ES-I3 (cell line): ENCODE measurements around the gene ZFAND3.

ENCODE experiments used
- H3K36me3 ChIP-seq: 2 replicates; pipeline ENCODE4 v1.6.1; 2013; ENCODE audit warnings: mild to moderate bottlenecking, low read length, control low read depth, moderate library complexity; ENCODE audit not compliant: insufficient read depth
- H3K4me1 ChIP-seq: 2 replicates; pipeline ENCODE4 v1.6.1; 2013; ENCODE audit warnings: mild to moderate bottlenecking, control low read depth, low read length; ENCODE audit not compliant: insufficient read depth
- H3K9ac ChIP-seq: 2 replicates; pipeline ENCODE4 v1.6.1; 2013; ENCODE audit warnings: low read depth, mild to moderate bottlenecking, low read length, moderate library complexity
- H3K9me3 ChIP-seq: 2 replicates; pipeline ENCODE4 v1.6.1; 2013; ENCODE audit warnings: mild to moderate bottlenecking, low read length, moderate library complexity; ENCODE audit not compliant: control insufficient read depth, insufficient read depth

Gene ZFAND3

GRCh38 chr6:37830225-37830624, 10.7 kb downstream of the ZFAND3 start:
- Histone ChIP-seq H3K36me3 (no peaks in the 10 kb centered on the region; the same call in none of the 2 replicates), H3K9ac (no peak overlapping the region), H3K9me3 (no peaks in the 10 kb centered on the region), H3K4me1 (no peaks in the 10 kb centered on the region)

- Histone ChIP-seq H3K9me3 (no peaks in the 10 kb centered on the region), H3K9ac (no peak overlapping the region), H3K36me3 (no peaks in the 10 kb centered on the region; the same call in none of the 2 replicates), H3K4me1 (no peaks in the 10 kb centered on the region)
Observed at GRCh38 chr6:37831457-37831856, 11.9 kb downstream of the ZFAND3 start.

GRCh38 chr6:37835923-37836322, 16.4 kb downstream of the ZFAND3 start:
- Histone ChIP-seq H3K9ac (no peak overlapping the region), H3K9me3 (no peaks in the 10 kb centered on the region), H3K4me1 (no peaks in the 10 kb centered on the region), H3K36me3 (no peaks in the 10 kb centered on the region; the same call in 1 of the 2 replicates)

GRCh38 chr6:37838219-37838921, 18.8 kb downstream of the ZFAND3 start:
- no peaks in the 10 kb centered on the region for H3K9me3 ChIP-seq
- H3K4me1 ChIP-seq, result no peaks in the 10 kb centered on the region
- H3K36me3 ChIP-seq, result no peaks in the 10 kb centered on the region; the same call in 1 of the 2 replicates
- H3K9ac ChIP-seq, result no peak overlapping the region

DNA sequence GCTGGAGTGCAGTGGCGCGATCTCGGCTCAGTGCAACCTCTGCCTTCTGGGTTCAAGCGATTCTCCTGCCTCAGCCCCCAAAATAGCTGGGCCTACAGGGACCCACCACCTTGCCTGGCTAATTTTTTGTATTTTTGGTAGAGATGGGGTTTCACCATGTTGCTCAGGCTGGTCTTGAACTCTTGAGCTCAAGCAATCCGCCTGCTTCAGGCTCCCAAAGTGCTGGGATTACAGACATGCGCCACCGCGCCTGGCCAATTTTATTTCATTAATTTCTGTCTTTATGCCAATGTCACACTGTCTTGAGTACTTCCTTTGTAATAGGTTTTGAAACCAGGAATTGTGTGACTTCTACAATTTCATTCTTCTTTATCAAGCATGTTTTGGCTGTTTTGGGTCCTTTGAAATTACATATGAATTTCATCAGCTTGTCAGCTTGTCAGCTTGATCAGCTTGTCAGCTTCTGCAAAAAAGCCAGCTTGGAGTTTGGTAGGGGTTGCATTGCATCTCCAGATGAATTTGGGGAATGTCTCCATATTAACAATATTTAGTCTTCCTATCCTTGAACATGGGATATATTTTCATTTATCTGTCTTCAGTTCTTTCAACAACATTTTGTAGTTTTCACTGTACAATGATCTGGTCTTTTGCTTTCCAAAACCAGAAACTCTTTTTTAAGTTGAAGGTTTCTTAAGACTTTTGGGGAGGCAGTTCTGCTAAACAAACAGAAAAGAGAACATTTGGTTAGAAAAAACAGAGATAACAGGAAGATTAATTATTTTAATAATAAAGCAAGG, 20.8 kb downstream of the ZFAND3 start:
- no peaks in the 10 kb centered on the region for H3K4me1 ChIP-seq
- no peak overlapping the region for H3K9ac ChIP-seq
- no peaks in the 10 kb centered on the region for H3K36me3 ChIP-seq
- no peaks in the 10 kb centered on the region for H3K9me3 ChIP-seq

GRCh38 chr6:37840940-37841300, 21.4 kb downstream of the ZFAND3 start:
- no peaks in the 10 kb centered on the region for H3K9me3 ChIP-seq
- H3K9ac ChIP-seq, result no peak overlapping the region
- H3K36me3 ChIP-seq, result no peaks in the 10 kb centered on the region
- H3K4me1 ChIP-seq, result no peaks in the 10 kb centered on the region

DNA sequence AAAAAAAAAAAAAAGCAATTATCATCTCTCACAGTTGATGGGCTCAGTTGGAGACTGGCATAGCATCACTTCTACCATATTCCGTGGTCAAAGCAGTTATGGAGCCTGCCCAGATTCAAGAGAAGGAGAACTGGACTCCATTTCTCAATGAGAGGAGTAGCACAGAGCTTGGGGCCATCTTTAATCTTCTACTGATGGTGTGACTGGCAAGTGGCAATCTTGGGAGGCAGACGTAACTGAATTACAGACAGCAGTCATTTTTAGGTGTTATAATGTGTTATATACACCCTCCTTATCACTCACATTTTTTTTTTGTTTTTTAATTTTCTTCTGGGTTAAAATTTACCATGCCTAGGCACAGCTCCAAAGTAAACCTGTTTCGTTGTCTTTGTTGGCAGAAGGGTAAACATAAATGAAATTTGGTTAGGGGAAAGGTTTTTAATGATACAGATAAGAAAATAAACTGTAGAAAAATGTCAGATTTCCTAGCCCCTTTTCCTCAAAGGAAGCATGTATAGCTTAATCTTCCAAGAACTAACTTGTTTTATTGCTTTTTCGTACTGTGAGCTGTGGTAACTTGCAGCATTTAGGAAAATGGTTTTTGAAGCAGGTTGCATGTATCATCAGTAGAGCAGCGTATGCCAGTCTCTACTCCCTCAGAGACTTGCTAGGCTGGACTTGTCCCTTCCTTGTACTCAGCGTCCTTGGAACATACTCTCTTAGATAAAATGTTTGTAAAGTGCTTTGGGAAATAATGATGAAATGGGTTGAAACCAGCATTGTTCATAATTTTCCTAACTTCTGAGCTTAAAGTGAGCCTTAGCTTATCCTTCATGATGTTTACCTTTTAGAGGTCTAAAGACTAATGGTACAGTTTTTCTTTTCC, 25.7 kb downstream of the ZFAND3 start:
- Histone ChIP-seq H3K9ac (no peak overlapping the region), H3K9me3 (no peaks in the 10 kb centered on the region), H3K4me1 (0 out of 2 replicates have a peak, but pooled peaks cover under 1% of the 10 kb centered on the region), H3K36me3 (no peaks in the 10 kb centered on the region)

DNA sequence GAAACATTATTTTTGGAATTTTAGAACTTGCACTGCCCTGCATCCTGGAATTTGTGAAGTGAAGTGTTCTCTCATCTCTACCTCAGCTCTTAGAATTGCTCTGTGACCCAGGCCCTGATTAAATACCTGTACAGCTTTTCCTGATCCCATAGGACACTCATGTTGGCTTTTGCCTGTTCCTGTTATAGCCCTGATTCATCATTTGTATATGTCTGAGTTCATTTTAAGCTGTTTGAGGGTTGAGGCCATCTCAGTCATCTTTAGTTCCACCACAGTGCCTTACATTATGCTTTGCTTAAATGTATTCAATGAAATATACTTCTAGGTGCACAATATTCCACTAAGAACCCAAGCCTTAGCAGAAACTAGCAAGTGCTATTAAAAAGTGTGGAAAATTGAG, 26.4 kb downstream of the ZFAND3 start:
- H3K36me3 ChIP-seq, result no peaks in the 10 kb centered on the region
- H3K9ac ChIP-seq, result no peak overlapping the region
- H3K9me3 ChIP-seq, result no peaks in the 10 kb centered on the region
- peaks cover 5% of the 10 kb centered on the region; the same call in 1 of the 2 replicates for H3K4me1 ChIP-seq

DNA sequence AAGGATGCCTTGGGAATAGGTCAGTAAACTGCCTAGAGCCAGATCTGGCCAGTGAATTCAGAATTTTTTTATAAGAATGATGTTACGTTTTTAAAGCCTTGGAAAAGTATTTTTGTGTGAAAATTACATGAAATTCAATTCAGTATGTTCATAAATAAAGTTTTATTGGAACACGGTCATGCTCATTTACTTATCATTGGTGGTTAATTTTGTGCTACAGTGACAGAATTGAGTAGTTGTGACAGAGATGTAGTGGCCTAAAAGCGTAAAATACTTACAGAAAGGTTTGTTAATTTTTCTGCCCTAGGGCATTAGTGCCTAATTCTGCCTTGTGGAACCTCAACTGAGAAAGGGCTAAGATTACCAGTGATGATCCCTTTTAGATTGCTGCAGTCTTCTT, 28.2 kb downstream of the ZFAND3 start:
- peaks cover 5% of the 10 kb centered on the region; the same call in 1 of the 2 replicates for H3K4me1 ChIP-seq
- no peaks in the 10 kb centered on the region for H3K36me3 ChIP-seq
- no peak overlapping the region for H3K9ac ChIP-seq
- H3K9me3 ChIP-seq, result no peaks in the 10 kb centered on the region

DNA sequence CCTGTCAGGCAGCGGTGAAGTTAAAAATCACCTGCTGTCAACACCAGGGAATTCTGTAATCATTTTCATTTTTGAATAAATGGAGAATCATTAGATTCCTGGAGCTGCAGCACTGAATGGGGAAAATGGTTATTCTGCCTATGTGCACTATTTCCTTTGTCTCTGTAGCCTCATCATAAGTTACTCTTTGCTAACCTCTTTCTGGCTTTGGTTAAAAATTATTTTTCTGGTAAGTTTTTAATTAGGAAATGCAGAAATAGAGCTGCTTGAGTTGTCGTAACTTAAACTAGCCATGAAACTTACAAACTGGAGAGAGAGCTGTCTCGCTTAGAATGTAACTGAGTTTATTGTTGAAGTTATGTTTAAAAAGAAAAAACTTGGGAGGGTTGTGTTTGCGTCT, 28.8 kb downstream of the ZFAND3 start:
- H3K9ac ChIP-seq, result no peak overlapping the region
- H3K36me3 ChIP-seq, result no peaks in the 10 kb centered on the region
- H3K4me1 ChIP-seq, result peaks cover 5% of the 10 kb centered on the region; the same call in 1 of the 2 replicates
- no peaks in the 10 kb centered on the region for H3K9me3 ChIP-seq

GRCh38 chr6:37850260-37850659, 30.7 kb downstream of the ZFAND3 start:
- Histone ChIP-seq H3K9me3 (no peaks in the 10 kb centered on the region), H3K36me3 (no peaks in the 10 kb centered on the region), H3K9ac (no peak overlapping the region), H3K4me1 (peaks cover 5% of the 10 kb centered on the region; the same call in 1 of the 2 replicates)

GRCh38 chr6:37850728-37851285, 31.3 kb downstream of the ZFAND3 start:
- H3K9ac ChIP-seq, result no peak overlapping the region
- H3K4me1 ChIP-seq, result peaks cover 5% of the 10 kb centered on the region; the same call in 1 of the 2 replicates
- no peaks in the 10 kb centered on the region for H3K36me3 ChIP-seq
- no peaks in the 10 kb centered on the region for H3K9me3 ChIP-seq

DNA sequence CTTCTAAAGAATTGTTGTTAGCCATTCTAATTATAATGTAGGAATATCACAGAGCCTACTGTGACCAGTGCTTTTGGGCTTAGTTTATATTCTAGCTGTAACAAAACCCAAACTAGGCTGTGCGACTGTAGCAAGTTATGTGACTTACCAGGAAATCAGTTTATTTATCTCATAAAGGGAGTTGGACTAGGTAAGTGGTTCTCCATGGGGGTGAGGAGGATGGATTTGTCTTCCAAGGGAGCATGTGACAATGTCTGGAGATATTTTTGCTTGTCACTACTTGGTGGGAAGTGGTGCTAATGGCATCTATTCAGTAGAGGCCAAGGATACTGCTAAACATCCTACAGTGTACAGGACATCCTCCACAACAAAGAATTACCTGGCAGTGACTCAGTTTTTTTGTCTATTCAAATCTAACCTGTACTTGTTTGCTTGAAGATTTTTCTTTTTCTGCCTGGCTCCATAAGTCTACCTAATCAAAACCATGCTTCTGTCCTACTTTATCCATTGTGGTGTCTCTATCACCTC, 32.5 kb downstream of the ZFAND3 start:
- peaks cover 5% of the 10 kb centered on the region; the same call in 1 of the 2 replicates for H3K4me1 ChIP-seq
- no peaks in the 10 kb centered on the region for H3K9me3 ChIP-seq
- no peak overlapping the region for H3K9ac ChIP-seq
- no peaks in the 10 kb centered on the region for H3K36me3 ChIP-seq

- no peaks in the 10 kb centered on the region for H3K9me3 ChIP-seq
- no peaks in the 10 kb centered on the region for H3K4me1 ChIP-seq
- no peaks in the 10 kb centered on the region for H3K36me3 ChIP-seq
- H3K9ac ChIP-seq, result no peak overlapping the region
Observed at GRCh38 chr6:37856285-37856684, 36.8 kb downstream of the ZFAND3 start.
